HG03175 (cell line): ENCODE results near the gene INHBB.

ENCODE experiments used
- ATAC-seq: cut with Tn5 transposase; IDR thresholded peaks from one replicate; pipeline ENCODE4 v1.9.1; 2021; ENCODE audit warnings: mild to moderate bottlenecking, moderate library complexity; ENCODE audit not compliant: unreplicated experiment

INHBB gene

DNA sequence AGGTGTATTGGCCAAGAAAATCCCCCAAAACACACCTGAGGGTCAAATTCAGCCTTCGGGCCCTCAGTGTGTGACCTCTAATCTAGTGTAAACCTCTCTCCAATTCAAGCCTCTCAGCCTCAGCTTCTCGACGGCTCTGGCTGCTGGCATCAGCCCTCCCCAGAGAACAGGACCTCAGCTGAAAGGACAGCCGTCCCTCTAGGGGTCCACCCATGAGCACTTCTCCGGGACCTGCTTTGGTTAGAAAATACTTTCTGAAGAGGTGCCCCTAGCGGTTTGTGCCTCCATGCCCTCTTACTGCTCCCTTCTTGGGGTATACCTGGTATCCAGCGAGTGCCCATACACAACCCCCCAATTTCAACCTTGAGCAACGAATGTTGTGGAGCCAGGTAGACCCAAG, 48.8 kb downstream of the INHBB start:
- no peak for ATAC-seq

DNA sequence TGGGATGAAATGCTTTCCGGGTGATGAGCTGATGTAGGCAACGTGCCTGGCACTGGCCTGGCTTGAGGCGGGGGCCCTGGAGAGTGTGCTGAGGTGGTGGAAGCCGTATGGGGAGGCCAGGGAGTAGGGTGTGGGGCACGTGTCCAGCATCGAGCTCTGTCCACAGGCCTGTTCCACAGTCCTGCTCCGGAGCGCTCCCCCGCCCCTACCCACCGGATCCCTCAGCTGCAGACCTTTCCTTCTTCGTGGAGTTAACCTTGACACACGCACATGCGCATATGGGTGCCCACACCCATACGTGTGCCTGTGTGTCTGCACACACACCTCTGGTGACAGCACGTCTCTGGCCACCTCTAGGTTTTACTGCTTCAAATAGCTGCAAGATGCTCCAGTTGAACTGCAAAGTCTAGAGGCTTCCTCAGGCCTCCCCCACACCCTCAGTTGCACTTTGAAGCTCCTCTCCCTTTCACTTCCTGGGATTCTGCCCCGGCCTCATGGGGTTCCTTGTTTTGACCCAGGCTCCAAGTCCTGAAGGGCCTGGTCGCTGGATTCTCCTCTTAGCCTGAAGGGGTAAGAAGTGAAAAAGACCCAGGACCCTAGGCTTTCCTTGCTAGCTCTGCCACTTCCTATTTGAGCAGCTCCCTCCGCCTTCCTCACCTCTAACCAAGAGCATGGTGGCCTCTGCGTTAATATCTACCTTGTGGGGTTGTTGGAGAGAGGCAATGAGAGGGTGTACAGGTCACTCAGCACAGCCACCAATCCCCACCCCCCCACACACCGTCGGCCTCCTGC, 49.5 kb downstream of the INHBB start:
- no peak for ATAC-seq

DNA sequence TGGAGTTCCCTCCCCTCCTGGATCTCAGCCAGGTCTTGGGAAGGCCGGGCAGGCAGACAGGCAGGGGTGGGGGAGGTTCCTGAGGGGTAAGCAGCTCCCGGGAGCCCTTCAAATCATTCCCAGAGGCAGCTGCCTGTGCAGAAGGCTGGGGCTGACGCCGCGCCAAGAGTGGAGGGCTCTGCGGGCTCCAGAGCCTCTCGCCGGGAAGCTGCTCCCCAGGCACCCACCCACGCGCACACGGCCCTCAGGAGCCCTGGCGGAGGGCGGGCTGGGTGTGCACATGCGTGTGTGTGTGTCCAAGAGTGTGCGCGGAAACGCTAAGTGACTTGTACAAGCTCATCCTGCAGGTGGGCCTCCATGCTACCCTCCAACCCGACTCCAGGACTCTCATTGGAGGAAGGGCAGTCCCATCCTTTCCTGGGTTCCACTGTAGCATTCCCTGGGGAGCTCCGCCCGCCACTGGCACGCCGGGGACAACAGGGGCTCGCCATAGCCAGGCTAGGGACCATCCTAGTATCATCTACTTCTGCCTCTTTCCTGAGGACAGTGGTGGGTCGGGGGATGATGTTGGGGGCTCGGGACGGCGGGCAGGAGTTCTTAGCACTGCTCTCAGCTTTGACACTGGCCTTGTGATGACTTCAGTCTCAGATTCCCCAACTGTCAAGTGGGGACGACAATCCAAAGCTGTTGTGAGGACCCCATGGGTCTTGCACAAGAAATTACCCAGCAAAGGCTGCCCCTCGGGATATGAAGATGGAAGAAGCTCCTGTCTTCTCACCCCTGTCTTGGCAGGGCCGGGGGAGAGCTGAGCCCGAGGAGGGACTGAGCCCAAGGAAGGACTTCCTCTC, 50.3 kb downstream of the INHBB start:
- ATAC-seq: no peak

DNA sequence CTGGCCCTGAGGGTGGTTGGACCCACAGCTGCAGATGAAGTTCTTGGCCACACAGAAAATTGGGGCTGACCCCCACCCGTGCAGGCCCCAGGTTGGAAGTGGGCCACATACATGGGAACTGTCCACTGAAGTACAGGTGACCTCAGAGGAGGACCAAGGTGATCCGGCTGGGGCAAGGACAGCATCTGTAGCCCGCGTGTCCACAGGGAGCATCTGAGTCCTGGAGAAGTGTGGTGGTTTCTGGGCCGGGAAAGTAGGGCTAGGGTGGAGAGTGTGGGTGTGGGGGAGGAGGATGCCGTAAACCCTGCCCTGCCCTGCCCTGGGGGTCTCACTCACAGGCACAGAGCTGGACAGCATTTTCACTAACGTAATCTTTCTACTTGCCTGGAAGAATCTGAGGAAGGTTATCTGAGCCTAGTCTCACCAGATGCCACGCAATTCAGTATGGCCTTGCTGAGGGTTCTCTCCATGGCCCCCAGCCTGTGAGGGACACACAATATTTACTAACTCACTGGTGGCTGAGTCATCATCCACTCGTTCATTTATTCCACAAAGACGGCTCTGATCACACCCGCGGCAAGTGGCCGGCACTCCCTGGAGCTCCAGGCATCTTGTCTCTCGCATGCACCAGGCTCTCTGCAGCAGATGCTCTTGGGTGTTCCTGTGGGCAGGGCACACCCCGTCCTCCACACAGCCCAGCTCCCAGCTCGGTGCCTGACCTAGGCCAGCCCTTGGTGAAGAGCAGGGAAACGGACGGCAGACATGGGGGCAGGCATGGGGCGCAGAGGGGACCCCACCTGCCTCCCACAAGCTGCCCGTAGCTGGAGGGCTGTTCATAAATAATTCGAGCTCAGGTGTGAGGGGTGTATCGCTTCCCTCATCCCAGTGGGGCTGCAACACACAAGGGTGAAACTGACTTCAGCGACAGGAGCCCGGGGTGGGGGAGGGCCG, 51.2 kb downstream of the INHBB start:
- ATAC-seq: no peak

DNA sequence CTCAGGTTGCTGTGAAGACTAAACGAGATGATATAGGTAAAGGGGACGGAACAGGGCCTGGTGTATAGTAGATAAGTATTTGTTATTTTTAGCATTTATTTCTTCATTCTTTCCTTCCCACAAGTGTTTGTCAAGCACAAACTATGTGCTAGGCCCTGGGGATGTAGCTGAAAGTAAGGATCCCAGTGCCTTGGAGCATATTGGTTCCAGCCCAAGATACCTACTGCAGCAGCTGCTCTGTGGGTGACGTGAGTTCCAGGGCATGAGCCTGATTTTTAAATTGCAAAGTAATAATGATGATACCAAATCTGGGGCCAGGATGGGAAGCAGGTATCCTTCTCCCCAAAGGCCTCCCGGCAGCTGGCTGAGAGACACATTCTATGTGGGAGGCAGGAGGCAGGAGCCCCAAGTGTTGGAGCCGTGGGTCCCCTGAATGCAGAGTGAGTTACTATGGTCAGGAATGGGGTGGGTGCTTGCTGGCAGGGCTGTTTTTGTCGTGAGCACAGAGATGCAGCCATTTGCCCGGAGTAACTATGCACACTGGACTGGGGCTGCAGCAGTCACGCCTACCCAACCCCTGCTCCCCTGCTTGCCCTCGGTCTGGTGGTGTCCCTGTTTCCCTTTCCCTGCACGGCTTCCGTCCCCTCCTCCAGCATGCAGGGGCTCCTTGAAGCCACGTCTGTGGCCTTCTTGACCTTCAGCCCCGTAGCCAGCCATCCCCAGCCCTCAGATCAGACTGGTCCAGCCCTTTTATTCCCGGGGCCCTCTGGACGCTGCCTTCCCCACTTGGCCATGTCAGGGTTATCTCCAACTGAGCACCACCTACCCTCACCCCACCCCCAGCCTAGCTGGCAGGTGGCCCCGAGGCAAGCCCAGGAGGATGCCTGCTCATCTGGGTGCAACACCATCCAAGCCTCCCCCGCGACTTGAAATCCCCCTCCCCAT, 52.4 kb downstream of the INHBB start:
- no peak for ATAC-seq

DNA sequence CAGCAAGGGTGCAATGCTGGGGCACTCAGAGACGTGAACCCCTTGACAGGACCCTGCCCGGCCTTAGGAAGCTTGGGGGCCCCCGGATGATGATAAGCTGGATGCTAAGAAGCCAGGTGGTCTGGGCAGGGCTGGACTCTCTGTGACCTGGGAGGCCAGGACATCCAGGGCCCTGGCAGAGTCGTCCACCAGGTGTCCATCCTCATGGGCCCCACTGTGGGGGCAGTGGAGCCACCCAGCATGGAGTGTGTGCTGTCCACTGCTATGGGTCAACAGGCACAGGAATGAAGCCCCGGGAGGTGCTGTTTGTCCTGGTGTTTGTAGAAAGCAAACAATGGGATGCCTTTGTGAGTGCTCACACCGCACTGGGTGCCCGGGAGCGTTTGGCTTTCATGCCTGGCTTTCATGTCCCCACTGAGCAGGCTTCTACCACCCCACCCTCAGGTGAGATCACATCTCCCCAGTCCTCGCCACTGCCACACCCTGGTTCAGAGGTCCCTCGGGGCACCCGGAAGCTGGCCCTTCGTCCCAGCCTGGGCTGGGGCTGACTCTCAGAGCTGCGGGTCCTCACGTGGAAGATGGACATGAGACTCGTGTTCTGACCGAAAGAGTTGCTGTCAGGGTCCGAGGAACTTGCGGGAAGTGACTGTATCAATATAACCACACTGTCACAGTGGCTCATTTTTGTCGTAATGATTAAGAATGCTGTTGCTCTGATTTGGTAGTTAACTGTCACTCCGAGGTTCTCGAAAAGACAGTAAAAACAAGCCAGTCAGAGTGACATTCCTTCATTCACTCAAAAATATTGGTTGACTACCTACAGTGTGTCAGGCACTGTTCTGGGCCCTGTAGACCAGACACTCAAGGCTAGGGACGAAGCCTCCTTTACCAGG, 53.3 kb downstream of the INHBB start:
- no peak for ATAC-seq

DNA sequence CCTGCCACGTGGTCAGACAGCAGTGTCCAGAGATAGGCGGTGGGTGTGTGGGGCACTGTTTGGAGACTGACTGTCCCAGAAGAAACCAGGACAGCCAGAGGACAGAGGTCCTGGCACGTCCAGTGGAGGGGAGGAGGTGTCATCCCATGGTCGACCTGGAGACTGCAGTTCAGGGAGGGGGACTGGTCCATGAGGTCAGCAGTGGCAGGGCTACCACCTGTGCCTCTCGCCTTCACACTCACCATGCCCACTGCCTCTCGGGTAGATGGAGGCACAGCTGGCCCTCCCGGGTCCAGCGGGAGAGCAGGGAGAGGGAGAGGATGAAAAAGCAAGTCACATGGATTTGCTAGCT, 53.9 kb downstream of the INHBB start:
- ATAC-seq: no peak

DNA sequence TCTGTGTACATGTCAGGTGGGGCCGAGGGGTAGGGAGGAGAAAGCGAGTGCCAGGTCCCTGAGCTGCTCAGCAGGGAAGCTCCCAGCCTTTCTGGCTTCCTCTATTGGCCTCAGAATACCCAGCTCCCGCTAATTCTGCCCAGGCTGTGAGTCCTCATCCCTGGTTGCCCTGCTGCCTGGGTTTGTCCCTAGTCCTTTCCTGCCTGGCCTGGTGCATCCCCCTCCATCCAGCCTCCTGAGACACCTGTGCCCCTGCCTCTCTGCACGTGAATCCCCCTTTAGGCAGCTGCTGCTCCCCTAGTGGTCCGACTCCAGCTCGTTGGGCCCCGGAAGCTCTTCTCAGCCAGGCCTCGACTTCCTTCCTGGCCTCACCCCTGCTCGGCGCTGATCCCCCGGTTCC, 54.6 kb downstream of the INHBB start:
- ATAC-seq: no peak
